Uterus (tissue), 4 donors: ENCODE measurements around the gene ENKD1. TPM values are rescaled to one million over a fixed set of nuclear protein-coding genes. Genes with fewer than 3 reads are reported as not detected.

Experiments
- DNase-seq, 2 donors: peaks; one replicate each; pipeline ENCODE4 v3.0.0-alpha.2; 2019 to 2020
- H3K27ac ChIP-seq, 2 donors: fragments of 200-600 bp; sonication (generic); 1 replicate in 1 of 2; 2 replicates in 1 of 2; pipeline ENCODE4 v1.5.1; 2016 to 2018
- H3K27me3 ChIP-seq, 2 donors: fragments of 200-600 bp; sonication (generic); one replicate each; pipeline ENCODE4 v1.5.1; 2018 to 2019; ENCODE audit warnings: control low read depth in 1 of 2
- H3K36me3 ChIP-seq, 2 donors: fragments of 200-600 bp; sonication (generic); one replicate each; pipeline ENCODE4 v1.5.1; 2019; ENCODE audit warnings: control low read depth in 1 of 2
- H3K4me1 ChIP-seq, 2 donors: fragments of 200-600 bp; sonication (generic); one replicate each; pipeline ENCODE4 v1.5.1; 2018 to 2019; ENCODE audit warnings: control low read depth in 1 of 2
- H3K4me3 ChIP-seq, 2 donors: fragments of 200-600 bp; sonication (generic); 1 replicate in 1 of 2; 2 replicates in 1 of 2; pipeline ENCODE4 v1.5.1; 2018 to 2019; ENCODE audit warnings: mild to moderate bottlenecking in 1 of 2
- H3K9me3 ChIP-seq, 2 donors: fragments of 200-600 bp; sonication (generic); one replicate each; pipeline ENCODE4 v1.5.1; 2019; ENCODE audit warnings: control low read depth in 1 of 2
- POLR2A ChIP-seq, 2 donors: fragments of 450-650 bp; IDR thresholded peaks; one replicate each; pipeline ENCODE4 v1.6.1; 2016; ENCODE audit warnings: antibody characterized with exemption in 2 of 2, mild to moderate bottlenecking in 1 of 2, moderate library complexity in 1 of 2
- intact Hi-C: fragments of 100-400 bp; cut with DNase I; formaldehyde crosslinking; loops from one replicate; pipeline ENCODE4 v1.15.1; 2023; ENCODE audit warnings: low total_unique reads
- total RNA-seq, 4 donors: library from RNA; depleted of rRNA in 3 of 4; stranded (reverse); fragments of >200 nt in 3 of 4; gene quantifications; one replicate each; pipeline versions ENCODE4 v1.1.0 to v1.2.4, GENCODE V29; 2014 to 2023
- TF ChIP-seq, protein P1 (sequence below), 4 experiments: fragments of 200-600 bp in 2 of 4; fragments of 450-650 bp in 2 of 4; sonication (generic) in 2 of 4; IDR thresholded peaks; one replicate each; pipeline ENCODE4 v1.5.1; 2016 to 2019; ENCODE audit warnings: antibody characterized with exemption in 4 of 4, mild to moderate bottlenecking in 2 of 4, moderate library complexity in 1 of 4
- donor health status: DM: yes; HTN: yes; CAD: no.

The ENKD1 gene
- total RNA-seq, 4 donors from 2014 or later, result 4.1 to 22.4 (median 13.7) TPM

DNA sequence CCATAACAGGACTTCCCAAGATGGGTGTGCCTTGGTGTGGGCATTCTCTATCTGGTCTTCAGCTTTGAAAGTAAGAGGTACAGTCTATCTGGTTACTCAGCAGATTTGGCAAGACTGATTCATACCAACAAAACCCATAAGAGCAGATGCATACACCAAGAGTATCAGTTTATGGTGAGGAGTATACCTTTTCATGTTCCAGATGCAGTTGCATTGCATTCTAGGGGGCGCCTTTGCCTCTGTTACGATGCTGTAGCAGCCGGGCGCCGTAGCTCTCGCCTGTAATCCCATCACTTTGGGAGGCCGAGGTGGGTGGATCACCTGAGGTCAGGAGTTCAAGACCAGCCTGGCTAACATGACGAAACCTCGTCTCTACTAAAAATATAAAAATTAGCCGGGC lies 52.7 kb downstream of the ENKD1 start:
- intact Hi-C loops, result no loop called here

More for the DNA sequence above, 52.7 kb downstream of the ENKD1 start:
- Histone ChIP-seq H3K4me1 (no peaks in the 10 kb centered on the region), H3K36me3 (no peaks in the 10 kb centered on the region), H3K27ac (no peak overlapping the region), H3K4me3 (no peak overlapping the region), H3K9me3 (no peaks in the 10 kb centered on the region), H3K27me3 (no peaks in the 10 kb centered on the region)
- TF ChIP-seq, protein P1, sequence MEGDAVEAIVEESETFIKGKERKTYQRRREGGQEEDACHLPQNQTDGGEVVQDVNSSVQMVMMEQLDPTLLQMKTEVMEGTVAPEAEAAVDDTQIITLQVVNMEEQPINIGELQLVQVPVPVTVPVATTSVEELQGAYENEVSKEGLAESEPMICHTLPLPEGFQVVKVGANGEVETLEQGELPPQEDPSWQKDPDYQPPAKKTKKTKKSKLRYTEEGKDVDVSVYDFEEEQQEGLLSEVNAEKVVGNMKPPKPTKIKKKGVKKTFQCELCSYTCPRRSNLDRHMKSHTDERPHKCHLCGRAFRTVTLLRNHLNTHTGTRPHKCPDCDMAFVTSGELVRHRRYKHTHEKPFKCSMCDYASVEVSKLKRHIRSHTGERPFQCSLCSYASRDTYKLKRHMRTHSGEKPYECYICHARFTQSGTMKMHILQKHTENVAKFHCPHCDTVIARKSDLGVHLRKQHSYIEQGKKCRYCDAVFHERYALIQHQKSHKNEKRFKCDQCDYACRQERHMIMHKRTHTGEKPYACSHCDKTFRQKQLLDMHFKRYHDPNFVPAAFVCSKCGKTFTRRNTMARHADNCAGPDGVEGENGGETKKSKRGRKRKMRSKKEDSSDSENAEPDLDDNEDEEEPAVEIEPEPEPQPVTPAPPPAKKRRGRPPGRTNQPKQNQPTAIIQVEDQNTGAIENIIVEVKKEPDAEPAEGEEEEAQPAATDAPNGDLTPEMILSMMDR (IDR thresholded peaks at IDR 0.05), result no peak
- no peak for TF ChIP-seq POLR2A (IDR thresholded peaks at IDR 0.05)
- DNase-seq, result no peak

Other genes starting within 250 kb of the ENKD1 start
- 10 to 100 TPM in 2 of 4 donors, 1 to 10 TPM in 2; 1.2 to 82.1 (median 9.7) TPM for gene HSD11B2, start 235.6 kb downstream of the ENKD1 start, total RNA-seq
- gene ATP6V0D1, start 185.6 kb downstream of the ENKD1 start, total RNA-seq, result 100 to 1,000 TPM in 2 of 4 donors, 10 to 100 TPM in 2; 67.4 to 243 (median 100) TPM
- gene AGRP, start 183.2 kb downstream of the ENKD1 start, total RNA-seq, result not detected
- gene RIPOR1, start 137.9 kb downstream of the ENKD1 start, total RNA-seq, result 100 to 1,000 TPM in 1 of 4 donors, 10 to 100 TPM in 3; 48.2 to 137 (median 57.4) TPM
- gene CTCF, start 104.2 kb downstream of the ENKD1 start, total RNA-seq, result 10 to 100 TPM; 24.8 to 54.1 (median 43.7) TPM
- gene CARMIL2, start 21.6 kb downstream of the ENKD1 start, total RNA-seq, result 1 to 10 TPM in 1 of 4 donors, under 1 TPM in 2, not detected in 1; 0.41 to 1.2 (median 0.51) TPM
- gene ACD, start 6.5 kb downstream of the ENKD1 start, total RNA-seq, result 10 to 100 TPM; 17.8 to 33.4 (median 29.8) TPM
- 10 to 100 TPM in 1 of 4 donors, 1 to 10 TPM in 2, not detected in 1; 1.6 to 32.9 (median 7.9) TPM for gene PARD6A, start 5.8 kb downstream of the ENKD1 start, total RNA-seq
- gene C16orf86, start 64 bp upstream of the ENKD1 start, total RNA-seq, result 1 to 10 TPM in 3 of 4 donors, not detected in 1; 5.3 to 8.6 (median 6.9) TPM
- 10 to 100 TPM; 11.0 to 28.5 (median 26.3) TPM for gene GFOD2, start 52.6 kb upstream of the ENKD1 start, total RNA-seq
- 10 to 100 TPM in 1 of 4 donors, 1 to 10 TPM in 3; 4.9 to 22.7 (median 8.5) TPM for gene RANBP10, start 139.8 kb upstream of the ENKD1 start, total RNA-seq
- gene TSNAXIP1, start 140.1 kb upstream of the ENKD1 start, total RNA-seq, result 1 to 10 TPM; 2.7 to 4.9 (median 3.6) TPM
- 100 to 1,000 TPM in 1 of 4 donors, 10 to 100 TPM in 3; 43.3 to 105 (median 57.6) TPM for gene THAP11, start 175.6 kb upstream of the ENKD1 start, total RNA-seq
- 10 to 100 TPM; 43.8 to 76.1 (median 65.4) TPM for gene NUTF2, start 180.2 kb upstream of the ENKD1 start, total RNA-seq
- gene CENPT, start 180.9 kb upstream of the ENKD1 start, total RNA-seq, result 10 to 100 TPM; 29.4 to 70.2 (median 52.8) TPM
- gene EDC4, start 206.3 kb upstream of the ENKD1 start, total RNA-seq, result 10 to 100 TPM; 19.4 to 63.7 (median 50.7) TPM
- gene NRN1L, start 218.1 kb upstream of the ENKD1 start, total RNA-seq, result 1 to 10 TPM in 1 of 4 donors, not detected in 3; 2.1 TPM
- 10 to 100 TPM in 3 of 4 donors, 1 to 10 TPM in 1; 3.1 to 34.3 (median 24.5) TPM for gene PSKH1, start 226.5 kb upstream of the ENKD1 start, total RNA-seq